Measurements from ENCODE around the gene SPOUT1. TPM values are rescaled to one million over a fixed set of nuclear protein-coding genes. Genes with fewer than 3 reads are reported as not detected.

Gene SPOUT1
- total RNA-seq, 1 experiment from 2014 or later, result 70.4 TPM

DNA sequence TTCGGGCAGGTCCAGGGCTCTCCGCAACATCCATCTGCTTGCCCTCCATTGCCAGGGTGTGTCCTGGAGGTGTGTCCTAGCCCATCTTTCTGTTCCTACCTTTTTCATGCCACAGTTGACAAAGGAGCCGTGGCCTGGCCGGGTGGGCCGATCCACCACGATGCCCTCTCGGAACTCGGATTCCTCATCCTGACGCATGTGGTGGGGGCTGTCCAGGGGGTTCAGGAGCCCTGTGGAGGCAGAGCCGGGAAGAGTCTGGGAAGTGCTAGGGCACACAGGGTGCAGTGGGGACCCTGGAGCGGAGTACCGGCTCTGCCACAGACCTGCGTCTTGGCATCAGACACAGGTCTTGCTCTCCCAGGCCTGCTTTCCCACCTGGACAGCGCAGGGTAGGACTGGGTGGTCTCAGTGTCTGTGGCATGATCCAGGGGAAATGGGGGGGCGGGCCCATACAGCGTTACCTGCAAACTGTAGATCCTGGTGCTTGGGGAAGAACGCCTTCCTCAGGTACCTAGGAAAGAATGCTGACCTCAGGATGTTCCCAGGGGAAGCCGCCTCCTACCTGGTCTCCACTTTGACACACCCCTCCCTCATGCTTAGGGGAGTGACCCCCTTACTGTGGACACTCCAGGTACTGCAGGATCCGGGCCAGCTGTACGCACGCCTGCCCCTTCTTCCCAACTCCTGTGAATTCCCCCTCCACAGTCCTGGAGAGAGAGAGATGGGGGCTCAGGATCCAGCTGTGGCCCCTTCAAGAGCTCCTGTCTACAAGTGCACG, 3.5 kb downstream of the SPOUT1 start:
- no peak overlapping the region for H3K4me2 ChIP-seq (ENCODE audit: low read length)
- POLR2A ChIA-PET, result no interaction called here
- ATAC-seq (peak; percentile 39), DNase-seq (ENCODE audit: low read depth, low spot score) (peak; percentile 8)
- H3K79me2 ChIP-seq (ENCODE audit: insufficient read depth, low read length), result peaks cover 25% of the 10 kb centered on the region
- intact Hi-C loops (cut with micrococcal nuclease), result no loop called here
- RAD21 ChIA-PET (ENCODE audit: low non-redundant PET in 1 of 2, low total read pairs in 2 of 2, uncharacterized antibody in 2 of 2, unreplicated experiment in 2 of 2), result no interaction called here
- TF ChIP-seq CEBPB (IDR thresholded peaks at IDR 0.05; ENCODE audit: low read depth) (no peak), CTCF (IDR thresholded peaks at IDR 0.05 in 2 of 3, conservative IDR thresholded peaks at IDR 0.05 in 1 of 3; ENCODE audit: borderline replicate concordance in 1 of 3, insufficient read depth in 1 of 3, low read depth in 2 of 3, low read length in 2 of 3) (peak in 2 of 3 experiments; percentile 32 to 38; a peak in 2 of 6 replicates)
- no peaks in the 10 kb centered on the region for H3K9me2 ChIP-seq (ENCODE audit: insufficient read depth)
- CTCF ChIA-PET, result no interaction called here
- H4K20me1 ChIP-seq (ENCODE audit: insufficient read depth), result 0 out of 2 replicates have a peak, but pooled peaks cover 5% of the 10 kb centered on the region
- no TSS peak for BruUV-seq (replicated peaks)
- H3K4me3 ChIP-seq (replicated peaks in 1 of 2; ENCODE audit: low read depth in 1 of 2, low read length in 2 of 2), result no peak overlapping the region
- no peak overlapping the region for H3K27ac ChIP-seq (ENCODE audit: low read depth, low read length)
- no peak overlapping the region for H3K9ac ChIP-seq (ENCODE audit: low read length)
- H3K27me3 ChIP-seq (ENCODE audit: insufficient read depth, low read length), result no peaks in the 10 kb centered on the region
- peaks cover 29 to 36% of the 10 kb centered on the region in 2 experiments; a peak in 3 of 4 replicates for H3K36me3 ChIP-seq (ENCODE audit: control insufficient read depth in 1 of 2, insufficient read depth in 2 of 2, low read length in 2 of 2)
- H3K4me1 ChIP-seq (ENCODE audit: control insufficient read depth in 1 of 2, insufficient read depth in 2 of 2, low read length in 2 of 2), result peaks cover 11 to 17% of the 10 kb centered on the region in 2 experiments
- no peak overlapping the region for H2AFZ ChIP-seq (ENCODE audit: low read depth, low read length, poor library complexity, severe bottlenecking)
- H3K9me3 ChIP-seq (ENCODE audit: control insufficient read depth in 1 of 2, insufficient read depth in 1 of 2, low read depth in 1 of 2, low read length in 2 of 2), result no peaks in the 10 kb centered on the region

- Histone ChIP-seq H3K4me3 (replicated peaks in 1 of 2; ENCODE audit: low read depth in 1 of 2, low read length in 2 of 2) (no peak overlapping the region), H4K20me1 (ENCODE audit: insufficient read depth) (0 out of 2 replicates have a peak, but pooled peaks cover 5% of the 10 kb centered on the region), H3K9ac (ENCODE audit: low read length) (no peak overlapping the region), H3K9me2 (ENCODE audit: insufficient read depth) (no peaks in the 10 kb centered on the region), H3K79me2 (ENCODE audit: insufficient read depth, low read length) (peaks cover 25% of the 10 kb centered on the region), H3K27ac (ENCODE audit: low read depth, low read length) (no peak overlapping the region), H3K9me3 (ENCODE audit: control insufficient read depth in 1 of 2, insufficient read depth in 1 of 2, low read depth in 1 of 2, low read length in 2 of 2) (no peaks in the 10 kb centered on the region), H2AFZ (ENCODE audit: low read depth, low read length, poor library complexity, severe bottlenecking) (no peak overlapping the region), H3K4me1 (ENCODE audit: control insufficient read depth in 1 of 2, insufficient read depth in 2 of 2, low read length in 2 of 2) (peaks cover 10 to 17% of the 10 kb centered on the region in 2 experiments), H3K27me3 (ENCODE audit: insufficient read depth, low read length) (no peaks in the 10 kb centered on the region), H3K4me2 (ENCODE audit: low read length) (no peak overlapping the region), H3K36me3 (ENCODE audit: control insufficient read depth in 1 of 2, insufficient read depth in 2 of 2, low read length in 2 of 2) (peaks cover 29 to 36% of the 10 kb centered on the region in 2 experiments; a peak in 3 of 4 replicates)
- ChIA-PET CTCF (no interaction called here), POLR2A (no interaction called here), RAD21 (ENCODE audit: low non-redundant PET in 1 of 2, low total read pairs in 2 of 2, uncharacterized antibody in 2 of 2, unreplicated experiment in 2 of 2) (no interaction called here)
- ATAC-seq, result no peak
- no TSS peak for BruUV-seq (replicated peaks)
- intact Hi-C loops (cut with micrococcal nuclease), result no loop called here
- TF ChIP-seq SRF (IDR thresholded peaks at IDR 0.05; ENCODE audit: low read depth) (no peak), CTCF (IDR thresholded peaks at IDR 0.05 in 2 of 3, conservative IDR thresholded peaks at IDR 0.05 in 1 of 3; ENCODE audit: borderline replicate concordance in 1 of 3, insufficient read depth in 1 of 3, low read depth in 2 of 3, low read length in 2 of 3) (0 out of 6 replicates have a peak, but pooled peaks of 1 of the 3 experiments have one; percentile 12)
- DNase-seq (ENCODE audit: low read depth, low spot score), result no peak
These were observed 4.7 kb downstream of the SPOUT1 start for GRCh38 chr9:128824911-128825310.

Measured in HCT116 (cell line).